DMS 273 (cell line): ENCODE results near the gene FRG2C.
"Not testable (repeated sequence)": the region's sequence is repeated elsewhere in the genome, so short reads cannot be mapped to it uniquely, and the experiment has no call there.

Source experiments
- DNase-seq: peaks from one replicate; lab custom pipeline; 2025; ENCODE audit not compliant: unreplicated experiment; lab: John Stamatoyannopoulos, UW

FRG2C gene

DNA sequence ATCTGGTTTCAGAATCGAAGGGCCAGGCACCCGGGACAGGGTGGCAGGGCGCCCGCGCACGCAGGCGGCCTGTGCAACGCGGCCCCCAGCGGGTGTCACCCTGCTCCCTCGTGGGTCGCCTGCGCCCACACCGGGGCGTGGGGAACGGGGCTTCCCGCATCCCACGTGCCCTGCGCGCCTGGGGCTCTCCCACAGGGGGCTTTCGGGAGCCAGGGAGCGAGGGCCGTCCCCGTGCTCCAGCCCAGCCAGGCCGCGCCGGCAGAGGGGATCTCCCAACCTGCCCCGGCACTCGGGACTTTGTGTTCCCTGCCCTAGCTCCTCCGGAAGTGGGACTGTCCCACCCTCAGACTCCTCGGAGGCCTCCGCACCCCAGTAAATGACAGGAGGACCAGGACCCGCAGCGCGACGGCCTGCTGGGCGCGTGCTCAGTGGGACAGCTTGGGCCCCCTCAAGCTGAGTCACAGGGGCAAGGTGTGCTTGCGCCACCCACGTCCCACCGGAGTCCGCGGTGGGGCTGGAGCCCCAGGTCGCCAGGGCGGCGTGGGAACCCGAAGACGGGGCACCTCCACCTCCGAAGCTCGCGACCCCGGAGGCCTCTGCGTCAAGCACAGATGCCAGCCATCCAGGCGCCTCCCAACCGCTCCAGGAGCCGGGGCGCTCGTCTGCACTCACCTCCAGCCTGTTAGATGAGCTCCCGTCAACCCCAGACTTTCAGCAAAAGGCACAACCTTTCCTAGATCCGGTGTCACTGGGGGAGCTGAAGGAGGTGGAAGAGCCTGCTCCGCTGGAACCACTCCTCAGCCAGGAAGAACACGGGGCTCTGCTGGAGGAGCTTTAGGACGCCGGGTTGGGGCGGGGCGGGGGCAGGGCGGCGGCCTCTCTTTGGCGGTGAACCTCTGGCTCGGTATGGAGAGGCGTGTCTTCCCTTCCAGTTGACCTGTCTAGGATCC is 5.5 kb downstream of the FRG2C start:
- not testable (repeated sequence) for DNase-seq

DNA sequence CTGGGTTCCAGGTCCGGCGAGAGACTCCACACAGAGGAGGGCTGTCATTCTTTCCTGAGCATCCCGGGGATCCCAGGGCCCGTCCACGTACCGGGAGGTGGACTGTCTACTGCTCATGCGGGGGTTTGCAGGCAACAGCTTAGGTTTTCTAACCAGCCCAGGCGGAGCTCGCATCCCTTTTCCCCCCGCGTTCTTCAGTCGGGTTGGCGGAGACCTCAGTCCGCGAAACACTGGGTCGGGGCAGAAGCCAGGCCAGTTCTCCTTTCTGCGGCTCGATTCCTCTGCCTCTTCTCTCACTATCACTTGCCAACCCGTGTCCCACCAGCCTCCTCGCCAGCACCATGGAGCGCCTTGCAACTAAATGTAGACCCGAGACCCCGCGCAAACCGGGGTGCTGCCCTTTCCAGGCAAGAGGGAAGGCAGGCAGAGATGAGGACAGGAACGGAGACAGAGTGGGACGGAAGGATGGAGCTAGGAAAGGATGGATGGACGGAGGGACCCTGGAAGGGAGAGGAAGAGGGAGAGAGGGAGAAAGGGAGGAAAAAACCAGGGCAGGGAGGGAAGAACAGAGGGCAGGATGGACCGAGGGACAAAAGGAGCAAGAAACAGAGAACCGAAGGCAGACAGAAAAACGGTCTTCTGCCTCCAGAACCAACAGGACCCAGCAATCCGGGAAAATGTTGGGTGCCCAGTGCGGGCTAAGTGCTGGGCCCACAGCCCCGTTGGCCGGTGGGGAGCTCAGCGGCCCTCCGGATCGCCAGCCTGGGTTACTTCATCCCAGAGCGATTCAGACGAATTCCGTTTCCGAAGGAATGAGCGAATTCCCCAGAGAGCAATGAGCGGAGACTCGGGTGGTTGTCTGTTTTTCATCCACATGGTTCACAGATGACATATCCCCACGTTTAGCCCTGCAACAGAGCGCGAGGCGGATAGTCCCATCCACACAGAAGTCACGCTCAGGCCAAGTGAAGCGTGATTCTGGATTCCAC is 6.5 kb downstream of the FRG2C start:
- DNase-seq = not testable (repeated sequence)

DNA sequence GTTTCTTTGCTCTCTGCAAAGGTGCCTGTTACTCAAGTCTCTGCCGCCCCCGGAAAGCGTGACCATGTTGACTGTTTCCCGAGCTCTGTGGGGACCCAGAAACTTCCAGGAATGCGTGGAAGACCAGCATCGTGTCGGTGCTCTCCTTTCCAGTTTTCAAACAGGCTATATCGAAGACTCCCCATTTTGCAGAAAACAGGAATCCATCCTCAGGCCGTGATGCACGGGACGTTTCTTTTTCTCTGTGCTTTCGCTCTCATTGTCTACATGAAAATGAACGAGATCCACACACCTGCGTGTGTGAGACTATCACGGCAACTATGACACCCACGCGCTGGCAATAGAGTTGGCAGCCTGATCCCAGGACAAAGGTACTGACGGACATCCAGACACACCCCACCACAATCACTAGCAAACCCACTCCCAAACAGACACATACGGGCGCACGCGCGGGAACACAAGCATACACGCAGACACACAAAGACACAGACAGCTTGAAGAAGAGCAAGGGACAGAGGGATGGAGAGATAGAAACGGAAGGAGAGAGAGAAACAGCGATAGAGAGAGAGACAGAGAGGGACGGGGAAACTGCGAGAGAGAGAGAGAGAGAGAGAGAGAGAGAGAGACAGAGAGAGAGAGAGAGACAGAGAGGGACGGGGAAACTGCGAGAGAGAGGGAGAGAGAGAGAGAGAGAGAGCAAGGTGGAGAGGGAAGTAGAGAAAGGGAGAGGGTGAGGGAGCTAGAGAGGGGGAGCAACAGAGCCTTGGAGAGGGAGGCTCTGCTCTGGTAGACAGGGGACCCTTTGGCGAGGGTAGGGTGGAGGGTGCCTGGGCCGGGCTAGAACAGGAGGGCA is 7.4 kb downstream of the FRG2C start:
- DNase-seq = not testable (repeated sequence)

DNA sequence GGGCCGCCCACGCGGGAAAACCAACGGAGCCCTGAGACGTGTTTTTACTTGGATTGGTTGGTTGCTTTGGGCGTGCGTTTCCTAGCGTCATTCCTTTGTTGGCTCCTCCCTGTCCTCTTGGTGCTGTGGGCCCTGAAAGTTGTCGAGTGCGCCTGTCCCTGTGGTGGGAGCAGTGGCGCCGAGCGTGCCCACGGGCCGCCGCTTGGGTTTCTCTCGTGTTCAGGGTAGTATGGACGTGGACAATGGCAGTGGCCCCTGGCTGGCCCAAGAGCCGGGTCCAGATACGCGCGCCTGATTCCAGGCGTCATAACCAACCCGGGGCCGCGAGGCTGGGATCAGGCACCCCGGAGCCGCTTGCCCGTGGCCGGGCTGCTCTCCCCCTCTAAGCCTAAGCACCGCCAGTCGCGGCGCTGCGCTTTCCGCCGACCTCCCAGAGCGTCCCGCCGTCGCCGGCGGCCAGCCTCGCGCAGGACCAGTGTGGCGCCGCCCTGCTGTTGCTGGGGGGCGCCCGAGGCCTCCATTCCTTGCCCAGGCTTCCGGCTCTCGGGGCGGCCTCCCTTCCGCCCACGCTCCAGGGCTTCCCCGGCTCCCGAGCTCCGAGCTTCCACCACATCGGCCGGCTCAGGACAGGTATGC is 8.1 kb downstream of the FRG2C start:
- not testable (repeated sequence) for DNase-seq

DNA sequence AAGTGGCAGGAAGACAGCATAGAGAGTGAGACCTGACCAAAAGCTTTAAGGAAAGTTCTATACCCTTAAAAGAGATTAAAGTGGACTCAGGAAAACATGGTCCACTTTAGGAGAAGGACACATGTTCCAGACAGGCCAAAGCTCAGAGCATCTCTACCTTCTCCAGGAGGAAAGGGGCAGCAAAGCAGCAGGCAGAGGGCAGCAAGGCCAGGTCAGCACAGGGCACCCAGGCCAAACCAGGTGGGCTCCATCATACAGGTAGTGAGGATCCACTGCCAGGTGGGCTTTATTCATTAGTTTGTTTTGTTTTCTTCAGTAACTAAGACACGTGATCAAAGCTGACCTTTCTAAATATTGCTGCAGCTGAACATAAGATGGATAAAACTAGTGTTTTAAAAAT is 19.8 kb downstream of the FRG2C start:
- not testable (repeated sequence) for DNase-seq

DNA sequence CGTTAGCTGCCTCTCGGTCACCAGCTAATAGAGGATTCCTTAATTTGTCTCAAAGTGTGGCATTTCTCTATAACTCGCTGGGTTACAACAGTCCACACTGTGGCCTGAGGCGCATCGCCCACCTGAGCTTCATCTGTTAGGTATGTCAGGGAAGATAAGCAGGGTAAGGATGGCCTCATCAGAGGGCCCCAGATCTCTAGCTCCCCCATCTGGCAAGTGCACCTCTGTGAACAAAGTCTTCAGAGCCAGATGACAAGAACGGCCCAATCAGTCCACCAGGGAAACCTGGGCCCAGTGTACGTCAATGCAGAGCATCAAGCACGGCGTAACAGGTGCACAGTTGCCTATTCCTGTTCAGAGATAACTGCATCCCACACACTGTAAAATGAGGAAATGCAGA is 23.2 kb downstream of the FRG2C start:
- DNase-seq = no peak

DNA sequence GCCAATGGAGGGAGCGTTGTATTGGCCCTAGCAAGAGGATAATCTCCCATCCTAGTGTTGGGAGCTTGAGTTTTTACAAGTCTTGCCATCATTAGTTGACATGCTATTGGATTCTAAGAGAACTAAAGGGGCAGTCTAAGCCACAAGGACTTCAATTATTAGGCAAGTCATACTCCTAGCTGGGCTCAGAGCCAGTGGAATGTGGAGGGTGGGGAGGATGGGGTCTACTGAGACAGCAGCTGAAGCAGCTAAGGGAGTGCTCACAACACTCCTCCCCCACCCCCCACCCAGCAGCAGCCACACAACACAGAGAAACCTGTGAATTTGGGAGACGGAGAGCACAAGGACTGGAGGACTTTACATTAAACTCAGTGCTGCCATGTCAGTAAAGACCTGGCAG is 27.9 kb downstream of the FRG2C start:
- no peak for DNase-seq
